Gastroesophageal sphincter (tissue), 4 donors: ENCODE measurements around the gene SYF2. TPM values are rescaled to one million over a fixed set of nuclear protein-coding genes. Genes with fewer than 3 reads are reported as not detected.
A peak's percentile ranks its signal among the peaks of the same experiment; 100 is the strongest.
"Not testable (repeated sequence)": the region's sequence is repeated elsewhere in the genome, so short reads cannot be mapped to it uniquely, and the experiment has no call there.

Experiments
- ATAC-seq: fragments of 150-250 bp; one replicate; pipeline ENCODE4 v1.9.1; 2016; ENCODE audit warnings: mild to moderate bottlenecking, moderate library complexity
- H3K27ac ChIP-seq, 4 donors: fragments of 200-600 bp; sonication (generic) in 3 of 4; 1 replicate in 3 of 4; 2 replicates in 1 of 4; pipeline ENCODE4 v1.5.1; 2016 to 2019
- H3K27me3 ChIP-seq: fragments of 200-600 bp; sonication (generic); one replicate; pipeline ENCODE4 v1.5.1; 2019
- H3K36me3 ChIP-seq, 2 donors: fragments of 200-600 bp; sonication (generic); one replicate each; pipeline ENCODE4 v1.5.1; 2019; ENCODE audit warnings: control low read depth in 1 of 2
- H3K4me1 ChIP-seq, 3 donors: fragments of 200-600 bp; sonication (generic); 1 replicate in 2 of 3; 2 replicates in 1 of 3; pipeline ENCODE4 v1.5.1; 2016 to 2019; ENCODE audit warnings: control low read depth in 2 of 3
- H3K4me3 ChIP-seq, 2 donors: fragments of 200-600 bp; sonication (generic); one replicate each; pipeline ENCODE4 v1.5.1; 2019; ENCODE audit warnings: mild to moderate bottlenecking in 1 of 2, moderate library complexity in 1 of 2
- H3K9me3 ChIP-seq, 3 donors: fragments of 200-600 bp; sonication (generic); one replicate each; pipeline ENCODE4 v1.5.1; 2017 to 2019; ENCODE audit warnings: control low read depth in 2 of 3
- CTCF ChIP-seq, 4 experiments: fragments of 200-600 bp in 2 of 4; fragments of 450-650 bp in 2 of 4; sonication (generic) in 1 of 4; IDR thresholded peaks; one replicate each; pipeline ENCODE4 v1.5.1; 2017 to 2019; ENCODE audit warnings: antibody characterized with exemption in 4 of 4, mild to moderate bottlenecking in 2 of 4, moderate library complexity in 2 of 4
- EP300 ChIP-seq: sonication (generic); formaldehyde crosslinking; IDR thresholded peaks from one replicate; pipeline ENCODE4 v1.6.1; 2017; ENCODE audit warnings: antibody characterized with exemption, mild to moderate bottlenecking
- POLR2A ChIP-seq, 2 donors: fragments of 450-650 bp; IDR thresholded peaks; one replicate each; pipeline ENCODE4 v1.6.1; 2017; ENCODE audit warnings: antibody characterized with exemption in 2 of 2, mild to moderate bottlenecking in 2 of 2, moderate library complexity in 1 of 2
- WGBS, 2 donors: methylation state at CpG; one replicate each; pipeline ENCODE4 v1.1.5; 2018; ENCODE audit warnings: low coverage in 1 of 2; 5-methylcytosine and 5-hydroxymethylcytosine counted together
- total RNA-seq, 4 donors: library from RNA; depleted of rRNA; stranded (reverse); fragments of >200 nt; gene quantifications; one replicate each; pipeline ENCODE4 v1.1.0, GENCODE V29; 2016

SYF2 gene
- total RNA-seq, 4 donors from 2014 or later = 54.5 to 105 (median 88.5) TPM

GRCh38 chr1:25267288-25268142 is 35.2 kb upstream of the SYF2 start:
- not testable (repeated sequence) for H3K4me1 ChIP-seq, H3K27me3 ChIP-seq, H3K36me3 ChIP-seq, H3K9me3 ChIP-seq
- peak; percentile 96 for ATAC-seq
- Histone ChIP-seq H3K4me3 (peak overlapping the region; percentile 51 to 58), H3K27ac (peak overlapping the region; percentile 44 to 89 (median 82))
- WGBS, 2 donors = 0% methylated on average over 1 of the region's 56 CpGs; no CpG with 5 or more reads in 1 of the 2 donors
- peak in 1 of 2 donors; percentile 43 for TF ChIP-seq POLR2A (IDR thresholded peaks at IDR 0.05)

- H3K36me3 ChIP-seq, H3K27me3 ChIP-seq, H3K9me3 ChIP-seq, H3K4me1 ChIP-seq: not testable (repeated sequence)
- peak in 1 of 4 experiments; percentile 36 for TF ChIP-seq CTCF (IDR thresholded peaks at IDR 0.05)
- peak overlapping the region; percentile 51 to 58 for H3K4me3 ChIP-seq
- H3K27ac ChIP-seq = peak overlapping the region in 2 of 4 donors; percentile 84 to 89
- 0 to 2% methylated on average over 1 to 6 of the region's 45 CpGs for WGBS, 2 donors
- ATAC-seq = peak; percentile 48
These were observed 34.4 kb upstream of the SYF2 start for GRCh38 chr1:25266554-25267287.

GRCh38 chr1:25260336-25260735 is 28.0 kb upstream of the SYF2 start:
- 88 to 94% methylated on average over 2 to 3 of the region's 3 CpGs for WGBS, 2 donors
- not testable (repeated sequence) for ATAC-seq, H3K27ac ChIP-seq

GRCh38 chr1:25259813-25260212 is 27.5 kb upstream of the SYF2 start:
- H3K27ac ChIP-seq, H3K9me3 ChIP-seq, H3K36me3 ChIP-seq, ATAC-seq, H3K4me3 ChIP-seq, H3K27me3 ChIP-seq, H3K4me1 ChIP-seq: not testable (repeated sequence)
- WGBS, 2 donors = 56 to 80% methylated on average over 1 to 3 of the region's 7 CpGs

More at GRCh38 chr1:25260336-25260735, 28.0 kb upstream of the SYF2 start:
- H3K4me1 ChIP-seq, H3K9me3 ChIP-seq, H3K36me3 ChIP-seq, H3K4me3 ChIP-seq, H3K27me3 ChIP-seq: not testable (repeated sequence)

- Histone ChIP-seq H3K4me1 (no peaks in the 10 kb centered on the region), H3K4me3 (no peak overlapping the region), H3K27ac (no peak overlapping the region), H3K36me3 (no peaks in the 10 kb centered on the region), H3K27me3 (no peaks in the 10 kb centered on the region), H3K9me3 (no peaks in the 10 kb centered on the region)
- TF ChIP-seq EP300 (no peak), CTCF (IDR thresholded peaks at IDR 0.05) (no peak)
- WGBS, 2 donors = 33 to 58% methylated on average over 1 of the region's 1 CpG
- no peak for ATAC-seq
These were observed 24.9 kb upstream of the SYF2 start for GRCh38 chr1:25257196-25257595.

GRCh38 chr1:25256578-25256965 is 24.3 kb upstream of the SYF2 start:
- WGBS, 2 donors = 88 to 100% methylated on average over 1 to 5 of the region's 5 CpGs
- H3K4me1 ChIP-seq = no peaks in the 10 kb centered on the region
- H3K27ac ChIP-seq = no peak overlapping the region
- no peaks in the 10 kb centered on the region for H3K36me3 ChIP-seq
- H3K27me3 ChIP-seq = no peaks in the 10 kb centered on the region
- no peaks in the 10 kb centered on the region for H3K9me3 ChIP-seq
- no peak for TF ChIP-seq POLR2A (IDR thresholded peaks at IDR 0.05)
- no peak overlapping the region for H3K4me3 ChIP-seq
- ATAC-seq = no peak
